CD4-positive, alpha-beta T cell treated with Interleukin-12 subunit alpha and Interleukin-12 subunit beta, for 1 hour (primary cell): Measurements from ENCODE around the gene ZNF565.
A peak's percentile ranks its signal among the peaks of the same experiment; 100 is the strongest.
"Not testable (repeated sequence)": the region's sequence is repeated elsewhere in the genome, so short reads cannot be mapped to it uniquely, and the experiment has no call there.

Source experiments
- DNase-seq: peaks from one replicate; pipeline ENCODE4 v3.0.0-alpha.2; 2020

Gene ZNF565

GRCh38 chr19:36214386-36215275 lies at the start of gene ZNF565, which contains the start of gene ZNF146:
Gene ZNF565, minus strand, starts transcription at chr19:36214665. Its CDS starts 12,680 bp downstream, at chr19:36201985.
Gene ZNF146, plus strand, starts transcription at chr19:36215106. Its CDS starts 21,335 bp downstream, at chr19:36236441.
- DNase-seq = peak; percentile 97

GRCh38 chr19:36259211-36259610 lies 44.7 kb upstream of the ZNF565 start:
- no peak for DNase-seq

DNA sequence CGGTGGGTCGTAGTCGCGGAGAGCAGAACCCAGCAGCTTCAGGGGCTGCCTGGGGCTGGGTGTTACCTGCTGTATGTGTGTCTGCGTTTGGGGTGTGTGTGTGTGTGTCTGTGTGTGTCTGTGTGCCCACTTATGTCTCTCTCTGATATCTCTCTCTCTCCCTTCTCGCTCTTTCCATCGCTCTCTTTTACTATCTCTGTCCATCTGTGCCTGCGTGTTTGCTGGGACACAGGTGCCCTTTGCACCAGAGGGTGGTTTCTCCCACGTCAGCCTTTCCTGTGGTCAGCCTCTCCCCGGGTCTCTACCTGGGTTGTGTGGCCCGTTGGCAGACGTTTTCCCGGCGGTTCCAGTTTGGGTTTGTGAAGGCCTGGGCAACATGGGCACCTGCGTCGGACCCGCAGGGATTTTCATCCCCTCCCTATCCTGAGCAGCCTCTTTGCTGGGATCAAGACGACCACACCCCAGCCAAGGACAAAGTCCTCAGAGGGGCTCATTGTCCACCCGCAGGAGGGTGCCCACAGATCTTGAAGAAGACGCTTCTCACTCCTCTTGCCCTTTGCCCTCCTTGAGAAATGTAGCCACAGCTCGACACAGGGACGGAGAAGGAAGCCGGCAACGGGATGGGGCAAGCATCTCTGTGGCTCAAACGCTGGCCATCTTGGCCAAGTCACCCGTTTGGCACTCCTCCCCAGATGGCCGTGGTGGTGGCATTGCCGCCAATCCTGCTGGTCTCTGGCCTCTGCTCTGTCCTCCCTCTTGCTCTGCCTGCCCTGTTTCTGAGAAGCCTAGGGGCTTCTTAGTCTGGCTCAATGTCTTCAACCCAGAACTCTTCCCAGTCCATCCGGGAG lies 43.8 kb upstream of the ZNF565 start:
- DNase-seq = no peak

DNA sequence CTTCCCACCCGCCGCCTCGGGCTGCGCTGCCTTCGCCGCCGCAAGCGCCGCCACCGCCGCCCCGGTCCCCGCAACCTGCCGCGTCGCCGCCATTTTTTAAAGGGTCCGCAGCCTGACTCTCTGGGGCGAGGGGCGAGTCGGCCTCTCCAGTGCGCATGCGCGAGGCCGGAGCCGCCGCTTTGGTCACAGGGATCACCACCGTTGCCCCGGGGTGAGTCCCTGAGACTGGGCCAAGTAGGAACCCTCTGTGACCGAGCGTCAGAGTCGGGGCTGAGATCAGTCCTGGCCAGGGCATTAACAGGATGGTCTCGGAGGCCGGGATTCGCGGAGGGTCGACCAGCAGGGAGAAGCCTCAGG lies 43.0 kb upstream of the ZNF565 start:
- no peak for DNase-seq

GRCh38 chr19:36256853-36257519 lies 42.5 kb upstream of the ZNF565 start:
- DNase-seq = no peak

GRCh38 chr19:36256064-36256463 lies 41.6 kb upstream of the ZNF565 start:
- DNase-seq = no peak

DNA sequence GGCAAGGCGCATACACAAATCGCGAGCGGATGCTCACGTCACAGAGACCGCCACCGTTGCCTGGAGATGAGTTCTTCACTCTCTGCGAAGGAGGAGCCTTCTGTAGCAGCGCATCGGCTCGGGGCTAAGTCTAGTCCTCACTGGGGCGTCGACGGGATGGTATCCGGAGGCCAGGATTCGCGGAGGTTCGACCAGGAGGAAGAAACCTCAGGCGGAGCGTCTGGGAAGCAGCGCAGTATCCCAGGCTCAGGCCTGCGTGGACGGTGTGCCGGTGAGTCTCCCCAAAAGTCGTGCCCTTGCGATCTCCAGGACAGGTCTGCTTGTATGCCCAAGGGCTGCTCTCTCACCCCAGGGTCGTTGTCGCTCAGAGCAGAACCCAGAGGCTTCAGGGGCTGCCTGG lies 40.9 kb upstream of the ZNF565 start:
- DNase-seq = no peak

GRCh38 chr19:36254848-36255247 lies 40.4 kb upstream of the ZNF565 start:
- DNase-seq = no peak

DNA sequence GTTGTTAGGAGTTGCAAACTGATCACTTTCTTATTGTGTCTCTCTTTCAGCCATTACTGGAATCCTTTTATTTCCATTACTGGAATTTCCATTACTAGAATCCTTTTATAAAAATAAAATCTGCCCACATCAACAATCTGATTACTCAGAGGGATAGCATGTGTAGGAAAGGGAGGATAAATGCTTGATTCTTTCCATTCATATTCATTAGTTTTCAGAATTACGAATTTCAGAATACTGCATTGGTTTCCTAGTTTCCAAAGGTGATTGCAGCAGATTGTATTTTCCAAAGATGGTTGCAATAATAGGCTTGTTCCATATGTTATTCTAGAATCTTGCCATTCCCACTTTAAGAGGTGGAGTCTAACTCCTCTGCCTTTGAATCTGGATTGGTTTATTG lies 37.6 kb upstream of the ZNF565 start:
- DNase-seq = no peak

DNA sequence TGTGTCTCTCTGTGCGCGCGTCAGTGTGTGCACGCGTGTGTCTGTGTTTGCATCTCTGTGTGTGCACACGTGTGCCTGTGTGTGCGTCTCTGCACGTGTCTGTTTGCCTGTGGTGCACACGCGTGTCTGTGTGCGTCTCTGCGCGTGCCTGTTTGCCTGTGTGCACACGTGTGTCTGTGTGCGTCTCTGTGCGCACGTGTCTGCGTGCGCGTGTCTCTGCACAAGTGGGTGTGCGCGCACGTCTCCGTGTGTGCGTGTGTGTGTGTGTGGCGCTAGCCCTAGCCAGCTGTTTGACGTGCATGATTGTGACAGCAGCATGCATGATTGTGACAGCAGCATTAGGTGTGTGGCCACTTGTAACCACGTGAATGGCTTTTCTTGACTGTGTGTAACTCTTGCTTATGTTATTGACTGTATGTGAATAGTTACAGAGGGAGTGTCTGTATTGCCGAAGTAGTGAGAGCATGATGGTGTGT lies 31.6 kb upstream of the ZNF565 start:
- DNase-seq = no peak

GRCh38 chr19:36245210-36246005 lies 30.9 kb upstream of the ZNF565 start:
- no peak for DNase-seq

DNA sequence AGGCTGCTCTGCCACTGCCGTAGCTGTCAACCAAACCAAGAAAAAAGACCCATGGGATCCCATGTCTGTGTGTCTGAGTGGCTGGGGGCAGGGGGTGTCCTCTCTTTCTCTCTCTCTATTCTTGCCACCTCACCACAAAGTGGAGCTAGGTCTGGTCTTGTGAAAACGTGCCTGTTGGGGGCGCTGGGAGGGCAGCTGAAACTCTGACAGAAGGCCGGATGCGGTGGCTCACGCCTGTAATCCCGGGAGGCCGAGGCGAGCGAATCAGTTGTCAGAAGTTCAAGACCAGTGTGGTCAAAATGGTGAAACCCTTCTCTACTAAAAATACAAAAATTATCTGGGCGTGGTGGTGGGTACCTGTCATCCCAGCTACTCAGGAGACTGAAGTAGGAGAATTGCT lies 29.6 kb upstream of the ZNF565 start:
- DNase-seq = no peak

DNA sequence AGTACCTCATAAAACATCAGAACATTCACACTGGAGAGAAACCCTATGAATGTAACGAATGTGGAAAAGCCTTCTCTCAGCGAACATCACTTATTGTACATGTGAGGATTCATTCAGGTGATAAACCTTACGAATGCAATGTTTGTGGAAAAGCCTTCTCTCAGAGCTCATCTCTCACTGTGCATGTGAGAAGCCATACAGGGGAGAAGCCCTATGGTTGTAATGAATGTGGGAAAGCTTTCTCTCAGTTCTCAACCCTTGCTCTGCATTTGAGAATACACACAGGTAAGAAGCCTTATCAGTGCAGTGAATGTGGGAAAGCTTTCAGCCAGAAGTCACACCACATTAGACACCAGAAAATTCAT lies 22.5 kb upstream of the ZNF565 start:
- no peak for DNase-seq

DNA sequence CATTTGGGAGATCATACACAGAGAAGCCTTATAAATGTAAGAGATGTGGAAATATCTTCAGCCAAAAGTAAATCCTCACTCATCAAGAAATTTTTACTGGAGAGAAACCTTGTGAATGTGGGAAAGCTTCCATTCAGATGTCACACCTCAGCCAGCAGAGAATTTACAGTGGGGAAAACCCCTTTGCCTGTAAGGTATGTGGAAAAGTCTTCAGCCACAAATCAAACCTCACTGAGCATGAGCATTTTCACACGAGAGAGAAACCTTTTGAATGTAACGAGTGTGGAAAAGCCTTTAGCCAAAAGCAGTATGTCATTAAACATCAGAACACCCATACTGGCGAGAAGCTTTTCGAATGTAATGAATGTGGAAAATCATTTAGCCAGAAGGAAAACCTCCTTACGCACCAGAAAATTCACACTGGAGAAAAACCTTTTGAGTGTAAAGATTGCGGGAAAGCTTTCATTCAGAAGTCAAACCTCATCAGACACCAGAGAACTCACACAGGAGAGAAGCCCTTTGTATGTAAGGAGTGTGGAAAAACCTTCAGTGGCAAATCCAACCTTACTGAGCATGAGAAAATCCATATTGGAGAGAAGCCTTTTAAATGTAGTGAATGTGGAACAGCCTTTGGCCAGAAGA lies 22.0 kb upstream of the ZNF565 start:
- DNase-seq = no peak

- DNase-seq = not testable (repeated sequence)
These were observed 19.2 kb upstream of the ZNF565 start for GRCh38 chr19:36233626-36234025.

DNA sequence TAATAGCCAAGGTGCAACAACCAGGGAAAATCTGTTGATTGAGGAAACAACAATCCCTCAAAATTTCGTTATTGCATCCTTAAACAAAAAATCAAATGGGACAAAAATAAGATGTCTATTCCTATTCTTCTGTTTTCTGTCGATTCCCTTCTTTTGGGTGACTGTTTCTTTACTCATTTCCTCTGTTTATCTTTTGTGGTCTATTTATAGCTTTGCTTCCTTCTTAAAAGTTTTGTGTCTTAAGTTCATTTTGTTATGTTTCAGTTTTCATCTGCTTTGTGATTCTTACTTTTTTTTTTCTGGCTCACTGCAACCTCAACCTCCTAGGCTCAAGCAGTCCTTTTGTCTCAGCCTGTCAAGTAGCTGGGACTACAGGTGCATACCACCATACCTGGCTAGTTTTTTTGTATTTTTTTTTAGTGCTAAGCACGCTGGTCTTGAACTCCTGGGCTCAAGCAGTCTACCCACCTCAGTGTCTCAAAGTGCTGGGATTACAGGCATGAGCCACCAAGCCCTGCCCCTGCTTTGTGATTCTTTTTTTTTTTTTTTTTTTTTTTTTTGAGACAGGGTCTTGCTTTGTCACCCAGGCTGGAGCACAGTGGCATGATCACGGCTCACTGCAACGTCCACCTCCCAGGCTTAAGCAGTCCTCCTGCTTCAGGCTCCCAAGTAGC lies 10.9 kb upstream of the ZNF565 start:
- no peak for DNase-seq

GRCh38 chr19:36222503-36222902 lies 8.0 kb upstream of the ZNF565 start:
- no peak for DNase-seq

GRCh38 chr19:36221474-36221873 lies 7.0 kb upstream of the ZNF565 start:
- DNase-seq = no peak

DNA sequence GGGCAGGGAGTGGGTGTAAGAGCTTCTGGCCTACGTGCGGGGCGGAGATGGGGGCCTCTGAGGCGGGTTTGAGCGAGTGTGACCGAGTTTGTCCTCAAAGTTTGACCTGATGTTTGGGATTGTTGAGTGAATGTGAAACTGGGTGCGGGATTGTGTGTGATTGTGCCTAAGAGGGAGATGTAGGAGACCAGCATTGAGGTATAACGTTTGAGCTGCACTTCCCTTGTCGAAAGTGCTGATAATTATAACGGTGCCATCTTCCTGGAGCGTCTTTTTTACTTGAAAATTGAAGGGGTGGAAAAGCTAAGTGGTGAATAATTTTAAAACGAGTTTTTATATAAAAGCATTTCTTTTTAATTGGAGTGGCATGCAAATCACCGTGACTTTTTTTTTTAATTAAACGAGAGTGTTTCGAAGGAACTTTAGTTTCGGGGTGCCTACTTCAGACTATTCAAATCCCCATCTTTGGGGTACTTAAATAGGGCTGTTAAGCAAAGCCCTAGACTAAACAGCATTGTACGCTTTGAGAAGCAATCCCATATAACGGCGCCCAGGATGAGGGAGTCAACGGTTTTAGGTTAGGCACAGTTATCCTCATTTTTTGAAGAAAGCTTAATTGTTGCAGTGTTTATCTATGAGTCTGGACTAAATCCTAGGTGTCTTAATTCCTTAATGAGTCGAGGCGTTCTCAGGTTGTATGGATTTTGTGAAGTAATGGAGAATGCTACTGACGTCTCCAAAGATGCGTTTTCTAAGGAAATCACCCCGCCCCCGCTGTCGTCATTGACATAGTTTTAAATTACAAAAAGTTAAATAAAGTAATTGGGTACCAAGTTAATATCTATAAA lies 1.0 kb upstream of the ZNF565 start:
- no peak for DNase-seq

GRCh38 chr19:36212895-36213294 lies 1.6 kb downstream of the ZNF565 start:
- no peak for DNase-seq
